PC-9 (cell line): ENCODE measurements around the gene ZNF561. TPM values are rescaled to one million over a fixed set of nuclear protein-coding genes. Genes with fewer than 3 reads are reported as not detected.
A peak's percentile ranks its signal among the peaks of the same experiment; 100 is the strongest.

Experiments used
- BruUV-seq: library from RNA; stranded (reverse); fragments of 400-500 nt; replicated peaks from 2 replicates; lab custom pipeline; 2021; lab: Mats Ljungman, UMichigan
- CTCF ChIA-PET: fragments of 300-600 bp; sonication (Branson Sonifier 250); formaldehyde crosslinking; loops from one replicate; lab custom pipeline; 2022; ENCODE audit warnings: antibody characterized with exemption; lab: Charles Lee
- POLR2A ChIA-PET: fragments of 300-600 bp; sonication (Branson Sonifier 250); formaldehyde crosslinking; loops from one replicate; lab custom pipeline; 2022; ENCODE audit warnings: antibody characterized with exemption; ENCODE audit not compliant: unreplicated experiment; lab: Charles Lee
- DNase-seq, 2 experiments: peaks; one replicate each; pipeline versions ENCODE4 v3.0.0 to v3.0.0-alpha.2; 2015 to 2022; ENCODE audit warnings: mixed read lengths in 1 of 2
- H2AFZ ChIP-seq: fragments of 200-600 bp; sonication (generic); 2 replicates; pipeline ENCODE4 v1.8.1; 2017; ENCODE audit warnings: antibody characterized with exemption
- H3F3A ChIP-seq: fragments of 200-600 bp; sonication (generic); 2 replicates; pipeline ENCODE4 v1.8.1; 2017; ENCODE audit warnings: antibody characterized with exemption, mild to moderate bottlenecking, low read depth; ENCODE audit not compliant: insufficient read depth
- H3K27ac ChIP-seq: fragments of 200-600 bp; sonication (generic); 2 replicates; pipeline ENCODE4 v1.6.1; 2016; ENCODE audit warnings: mixed run types
- H3K27me3 ChIP-seq: fragments of 200-600 bp; sonication (generic); 2 replicates; pipeline ENCODE4 v1.6.1; 2016; ENCODE audit warnings: low read depth, mixed run types; ENCODE audit not compliant: insufficient read depth
- H3K36me3 ChIP-seq: fragments of 200-600 bp; sonication (generic); 2 replicates; pipeline ENCODE4 v1.6.1; 2016; ENCODE audit warnings: low read depth, mixed run types
- H3K4me1 ChIP-seq: fragments of 200-600 bp; sonication (generic); replicated peaks from 2 replicates; pipeline ENCODE4 v1.6.1; 2016; ENCODE audit warnings: mixed run types; ENCODE audit not compliant: insufficient read depth
- H3K4me2 ChIP-seq: fragments of 200-600 bp; sonication (generic); 2 replicates; pipeline ENCODE4 v1.6.1; 2017; ENCODE audit warnings: mixed run types
- H3K4me3 ChIP-seq: fragments of 200-600 bp; sonication (generic); 2 replicates; pipeline ENCODE4 v1.6.1; 2016; ENCODE audit warnings: mixed run types
- H3K79me2 ChIP-seq: fragments of 200-600 bp; sonication (generic); 2 replicates; pipeline ENCODE4 v1.6.1; 2017; ENCODE audit warnings: low read depth, mixed run types
- H3K9me2 ChIP-seq: fragments of 200-600 bp; sonication (generic); 2 replicates; pipeline ENCODE4 v1.8.1; 2017; ENCODE audit warnings: mild to moderate bottlenecking; ENCODE audit not compliant: insufficient read depth
- H3K9me3 ChIP-seq: fragments of 200-600 bp; sonication (generic); 2 replicates; pipeline ENCODE4 v1.8.1; 2016; ENCODE audit warnings: low read depth; ENCODE audit not compliant: insufficient read depth
- H4K20me1 ChIP-seq: fragments of 200-600 bp; sonication (generic); 2 replicates; pipeline ENCODE4 v1.8.1; 2017; ENCODE audit not compliant: insufficient read depth
- EZH2 ChIP-seq: fragments of 200-600 bp; sonication (generic); IDR thresholded peaks from 2 replicates; pipeline ENCODE4 v1.8.0; 2017; ENCODE audit warnings: antibody characterized with exemption, low read depth
- intact Hi-C: fragments of 100-400 bp; cut with micrococcal nuclease; formaldehyde crosslinking; loops from one replicate; pipeline ENCODE4 v1.10.0; 2022; ENCODE audit not compliant: unreplicated experiment
- total RNA-seq: library from RNA; stranded (reverse); gene quantifications from 2 replicates; pipeline ENCODE4 v1.2.3, GENCODE V29; 2021
- TF ChIP-seq, protein P1 (sequence below): fragments of 200-600 bp; sonication (generic); conservative IDR thresholded peaks from 2 replicates; pipeline ENCODE4 v1.6.1; 2017; ENCODE audit warnings: mixed run types, antibody characterized with exemption, mild to moderate bottlenecking, moderate library complexity

Gene ZNF561
- total RNA-seq, 1 experiment from 2014 or later: 31.2 TPM

DNA sequence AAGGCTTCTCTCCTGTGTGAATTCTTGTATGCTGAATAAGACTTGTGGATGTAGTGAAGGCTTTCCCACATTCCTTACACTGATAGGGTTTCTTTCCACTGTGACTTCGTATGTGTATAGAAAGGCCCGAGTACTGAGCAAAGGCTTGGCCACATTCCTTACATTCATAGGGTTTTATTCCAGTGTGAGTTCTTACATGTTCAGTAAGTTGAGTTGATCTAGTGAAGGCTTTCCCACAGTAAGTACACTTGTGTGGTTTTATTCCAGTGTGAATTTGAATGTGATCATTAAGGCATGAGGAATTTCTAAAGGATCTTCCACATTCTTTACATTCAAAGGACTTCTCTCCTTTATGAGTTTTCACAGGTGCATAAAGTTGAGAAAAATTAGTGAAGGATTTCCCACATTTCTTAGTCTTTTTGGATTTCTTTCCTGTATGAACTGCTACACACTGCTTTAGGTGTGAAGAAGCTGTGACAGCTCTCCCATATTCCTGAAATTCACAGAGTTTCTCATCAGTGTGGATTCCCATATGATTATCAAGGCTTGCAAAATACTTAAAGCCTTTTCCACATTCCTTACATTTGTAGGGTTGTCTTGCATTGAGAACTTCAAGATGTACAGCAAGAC lies 10.4 kb downstream of the ZNF561 start:
- no peaks in the 10 kb centered on the region for H3K9me2 ChIP-seq
- no peak for DNase-seq
- H2AFZ ChIP-seq: no peak overlapping the region
- H3K4me3 ChIP-seq: peak overlapping the region; percentile 33
- H3K27ac ChIP-seq: no peak overlapping the region
- no peak for TF ChIP-seq EZH2
- TF ChIP-seq, protein P1, sequence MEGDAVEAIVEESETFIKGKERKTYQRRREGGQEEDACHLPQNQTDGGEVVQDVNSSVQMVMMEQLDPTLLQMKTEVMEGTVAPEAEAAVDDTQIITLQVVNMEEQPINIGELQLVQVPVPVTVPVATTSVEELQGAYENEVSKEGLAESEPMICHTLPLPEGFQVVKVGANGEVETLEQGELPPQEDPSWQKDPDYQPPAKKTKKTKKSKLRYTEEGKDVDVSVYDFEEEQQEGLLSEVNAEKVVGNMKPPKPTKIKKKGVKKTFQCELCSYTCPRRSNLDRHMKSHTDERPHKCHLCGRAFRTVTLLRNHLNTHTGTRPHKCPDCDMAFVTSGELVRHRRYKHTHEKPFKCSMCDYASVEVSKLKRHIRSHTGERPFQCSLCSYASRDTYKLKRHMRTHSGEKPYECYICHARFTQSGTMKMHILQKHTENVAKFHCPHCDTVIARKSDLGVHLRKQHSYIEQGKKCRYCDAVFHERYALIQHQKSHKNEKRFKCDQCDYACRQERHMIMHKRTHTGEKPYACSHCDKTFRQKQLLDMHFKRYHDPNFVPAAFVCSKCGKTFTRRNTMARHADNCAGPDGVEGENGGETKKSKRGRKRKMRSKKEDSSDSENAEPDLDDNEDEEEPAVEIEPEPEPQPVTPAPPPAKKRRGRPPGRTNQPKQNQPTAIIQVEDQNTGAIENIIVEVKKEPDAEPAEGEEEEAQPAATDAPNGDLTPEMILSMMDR: no peak
- H3K4me1 ChIP-seq: no peaks in the 10 kb centered on the region
- H3K9me3 ChIP-seq: peaks cover 79% of the 10 kb centered on the region
- intact Hi-C loops: no loop called here
- H3K79me2 ChIP-seq: no peaks in the 10 kb centered on the region
- H4K20me1 ChIP-seq: no peaks in the 10 kb centered on the region
- POLR2A ChIA-PET: no interaction called here
- BruUV-seq: no TSS peak
- peaks cover 79% of the 10 kb centered on the region for H3K36me3 ChIP-seq
- CTCF ChIA-PET: no interaction called here
- peaks cover 11% of the 10 kb centered on the region; the same call in 1 of the 2 replicates for H3F3A ChIP-seq
- H3K27me3 ChIP-seq: no peaks in the 10 kb centered on the region
- H3K4me2 ChIP-seq: no peak overlapping the region

DNA sequence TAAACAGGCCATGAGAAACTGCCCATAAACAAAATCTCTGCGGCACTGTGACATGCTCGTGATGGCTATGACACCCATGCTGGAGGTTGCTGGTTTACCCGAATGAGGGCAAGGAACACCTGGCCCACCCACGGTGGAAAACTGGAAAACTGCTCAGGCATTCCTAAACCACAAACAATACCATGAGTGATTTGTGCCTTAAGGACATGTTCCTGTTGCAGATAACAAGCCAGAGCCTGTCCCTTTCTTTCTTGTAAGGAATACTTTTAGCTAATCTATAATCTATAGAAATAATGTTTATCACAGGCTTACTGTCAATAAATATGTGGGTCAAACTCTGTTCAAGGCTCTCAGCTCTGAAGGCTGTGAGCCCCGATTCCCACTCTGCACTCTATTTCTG lies 12.1 kb downstream of the ZNF561 start:
- BruUV-seq: no TSS peak
- CTCF ChIA-PET: no interaction called here
- H3K9me3 ChIP-seq: peaks cover 77% of the 10 kb centered on the region

DNA sequence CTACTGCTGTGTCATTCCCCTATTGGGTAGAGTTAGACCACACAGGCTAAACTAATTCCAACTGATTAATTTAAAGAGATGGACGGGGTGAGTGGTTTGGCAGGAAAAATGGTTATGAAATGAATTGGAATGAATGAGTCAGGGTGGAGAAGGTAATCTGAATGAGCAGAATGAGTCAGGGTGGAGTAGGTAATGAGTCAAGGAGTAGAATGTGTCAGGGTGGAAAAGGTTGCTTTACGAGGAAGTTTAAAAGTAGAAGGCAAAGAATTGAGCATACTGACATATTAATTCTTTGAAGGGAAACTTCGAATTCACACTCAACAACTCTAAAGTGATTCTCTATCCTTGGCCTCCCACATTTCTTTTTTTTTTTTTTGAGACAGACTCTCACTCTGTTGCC lies 24.0 kb downstream of the ZNF561 start:
- Histone ChIP-seq H3K4me2 (peak overlapping the region; percentile 66), H3K27me3 (no peaks in the 10 kb centered on the region), H3K9me2 (no peaks in the 10 kb centered on the region), H4K20me1 (no peaks in the 10 kb centered on the region), H2AFZ (no peak overlapping the region), H3K27ac (peak overlapping the region; percentile 86), H3F3A (peaks cover 19% of the 10 kb centered on the region), H3K4me1 (peaks cover 20% of the 10 kb centered on the region), H3K36me3 (no peaks in the 10 kb centered on the region), H3K9me3 (peaks cover 23% of the 10 kb centered on the region), H3K79me2 (no peaks in the 10 kb centered on the region), H3K4me3 (no peak overlapping the region; the same call in 1 of the 2 replicates)
- intact Hi-C loops: no loop called here
- ChIA-PET CTCF (no interaction called here), POLR2A (no interaction called here)
- no TSS peak for BruUV-seq
- TF ChIP-seq, protein P1: no peak
- TF ChIP-seq EZH2: no peak
- peak; percentile 20 to 94 for DNase-seq

More for the DNA sequence above, 12.1 kb downstream of the ZNF561 start:
- Histone ChIP-seq H3K27ac (no peak overlapping the region), H4K20me1 (no peaks in the 10 kb centered on the region), H3K9me2 (no peaks in the 10 kb centered on the region), H3K4me2 (no peak overlapping the region), H3F3A (peaks cover 11% of the 10 kb centered on the region; the same call in 1 of the 2 replicates), H3K4me1 (no peaks in the 10 kb centered on the region), H2AFZ (no peak overlapping the region), H3K27me3 (no peaks in the 10 kb centered on the region), H3K36me3 (peaks cover 64% of the 10 kb centered on the region), H3K4me3 (no peak overlapping the region), H3K79me2 (no peaks in the 10 kb centered on the region)
- TF ChIP-seq EZH2: no peak
- TF ChIP-seq, protein P1: no peak
- POLR2A ChIA-PET: no interaction called here
- DNase-seq: no peak
- intact Hi-C loops: no loop called here
